IPS-11a (cell line): ENCODE data around the gene NHLRC4.

ENCODE experiments used
- H3K4me3 ChIP-seq: one replicate; pipeline ENCODE4 v1.5.1; 2013; ENCODE audit warnings: low read depth, low read length, control low read depth

NHLRC4 gene

GRCh38 chr16:552171-552570 lies 14.6 kb upstream of the NHLRC4 start:
- H3K4me3 ChIP-seq: no peak overlapping the region

GRCh38 chr16:553601-554296 lies 13.1 kb upstream of the NHLRC4 start:
- no peak overlapping the region for H3K4me3 ChIP-seq

- no peak overlapping the region for H3K4me3 ChIP-seq
These were observed 12.5 kb upstream of the NHLRC4 start for GRCh38 chr16:554297-554621.

GRCh38 chr16:554640-555365 lies 12.0 kb upstream of the NHLRC4 start:
- no peak overlapping the region for H3K4me3 ChIP-seq

- H3K4me3 ChIP-seq: no peak overlapping the region
These were observed 11.0 kb upstream of the NHLRC4 start for GRCh38 chr16:555528-556473.

GRCh38 chr16:556474-557173 lies 10.2 kb upstream of the NHLRC4 start:
- no peak overlapping the region for H3K4me3 ChIP-seq

GRCh38 chr16:557463-558297 lies 9.1 kb upstream of the NHLRC4 start:
- no peak overlapping the region for H3K4me3 ChIP-seq

GRCh38 chr16:558298-559020 lies 8.3 kb upstream of the NHLRC4 start:
- no peak overlapping the region for H3K4me3 ChIP-seq

- H3K4me3 ChIP-seq: no peak overlapping the region
These were observed 7.8 kb upstream of the NHLRC4 start for GRCh38 chr16:559021-559380.

GRCh38 chr16:559411-560203 lies 7.2 kb upstream of the NHLRC4 start:
- no peak overlapping the region for H3K4me3 ChIP-seq

- no peak within 1 kb of the TSS for H3K4me3 ChIP-seq
These were observed 6.6 kb upstream of the NHLRC4 start, which contains the start of gene PRR35 for GRCh38 chr16:560204-560700. PRR35 (plus strand) TSS chr16:560394; CDS start chr16:563295, 2,901 bp downstream.

- H3K4me3 ChIP-seq: no peak overlapping the region
These were observed 5.9 kb upstream of the NHLRC4 start for GRCh38 chr16:560701-561412.

GRCh38 chr16:561413-561794 lies 5.4 kb upstream of the NHLRC4 start:
- no peak overlapping the region for H3K4me3 ChIP-seq

GRCh38 chr16:561957-562938 lies 4.6 kb upstream of the NHLRC4 start:
- no peak overlapping the region for H3K4me3 ChIP-seq

GRCh38 chr16:563072-563644 lies 3.6 kb upstream of the NHLRC4 start:
- H3K4me3 ChIP-seq: no peak overlapping the region

- no peak overlapping the region for H3K4me3 ChIP-seq
These were observed 2.0 kb upstream of the NHLRC4 start for GRCh38 chr16:564690-565418.
